T-helper 1 cell treated with Interleukin-12 subunit alpha and Interleukin-12 subunit beta and Interleukin-4 antibody, amounts not matched to agents 30 μg/mL and 1 μg/mL, for 36 hours (primary cell): Measurements from ENCODE around the gene PFDN1.

Experiments used
- H3K27ac Mint-ChIP-seq: one replicate; pipeline ENCODE4 v1.8.0; 2021; ENCODE audit warnings: mild to moderate bottlenecking, mixed read lengths
- H3K27me3 Mint-ChIP-seq: one replicate; pipeline ENCODE4 v1.8.0; 2021; ENCODE audit warnings: low read depth, mixed read lengths
- H3K36me3 Mint-ChIP-seq: one replicate; pipeline ENCODE4 v1.8.0; 2021; ENCODE audit warnings: low read depth, mixed read lengths
- H3K4me1 Mint-ChIP-seq: one replicate; pipeline ENCODE4 v1.8.0; 2021; ENCODE audit warnings: low read depth, mixed read lengths
- H3K4me3 Mint-ChIP-seq: one replicate; pipeline ENCODE4 v1.8.0; 2021; ENCODE audit warnings: mild to moderate bottlenecking, moderate library complexity, mixed read lengths
- H3K9me3 Mint-ChIP-seq: one replicate; pipeline ENCODE4 v1.8.0; 2021; ENCODE audit warnings: mixed read lengths

The PFDN1 gene

DNA sequence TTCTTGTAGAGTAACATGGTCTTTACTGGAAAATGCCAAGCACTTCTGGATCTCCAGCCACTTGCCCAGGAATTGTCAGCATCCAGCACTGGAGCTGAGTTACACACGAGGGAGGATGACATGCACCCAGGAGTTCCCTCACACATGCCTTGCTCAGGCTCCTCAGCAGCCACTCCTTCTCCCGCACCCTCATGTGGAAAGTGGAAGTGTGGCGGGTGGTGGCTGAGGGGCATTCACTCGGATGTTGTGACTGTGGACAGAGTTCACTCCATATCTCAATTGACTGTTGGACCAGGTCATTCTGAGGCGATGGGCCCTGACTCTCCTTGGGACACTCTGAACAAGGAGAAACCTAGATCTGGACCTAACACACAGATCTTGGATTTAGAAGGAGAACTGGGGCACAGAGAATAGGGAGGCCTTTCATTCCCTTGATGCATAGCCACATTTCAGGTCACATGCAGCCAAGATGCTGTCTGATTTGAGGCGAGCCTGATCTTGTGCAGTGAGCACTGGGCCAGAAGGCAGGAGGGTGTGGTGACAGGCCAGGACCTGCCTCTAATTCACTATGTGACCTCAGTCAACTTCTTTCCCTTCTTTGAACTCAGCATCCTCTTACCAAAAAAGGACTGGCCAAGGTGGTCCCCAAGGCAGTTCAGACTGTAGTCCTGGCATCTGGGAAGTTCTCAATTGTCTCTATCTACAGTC, 65.9 kb downstream of the PFDN1 start:
- Mint-ChIP-seq H3K27me3 (peaks cover 11% of the 10 kb centered on the region), H3K4me3 (no peak overlapping the region), H3K4me1 (no peaks in the 10 kb centered on the region), H3K27ac (no peak overlapping the region), H3K9me3 (no peaks in the 10 kb centered on the region), H3K36me3 (no peaks in the 10 kb centered on the region)

- H3K27ac Mint-ChIP-seq = no peak overlapping the region
- peaks cover 11% of the 10 kb centered on the region for H3K27me3 Mint-ChIP-seq
- H3K9me3 Mint-ChIP-seq = no peaks in the 10 kb centered on the region
- no peaks in the 10 kb centered on the region for H3K4me1 Mint-ChIP-seq
- H3K36me3 Mint-ChIP-seq = no peaks in the 10 kb centered on the region
- no peak overlapping the region for H3K4me3 Mint-ChIP-seq
Observed at GRCh38 chr5:140235791-140236551, 66.9 kb downstream of the PFDN1 start.

DNA sequence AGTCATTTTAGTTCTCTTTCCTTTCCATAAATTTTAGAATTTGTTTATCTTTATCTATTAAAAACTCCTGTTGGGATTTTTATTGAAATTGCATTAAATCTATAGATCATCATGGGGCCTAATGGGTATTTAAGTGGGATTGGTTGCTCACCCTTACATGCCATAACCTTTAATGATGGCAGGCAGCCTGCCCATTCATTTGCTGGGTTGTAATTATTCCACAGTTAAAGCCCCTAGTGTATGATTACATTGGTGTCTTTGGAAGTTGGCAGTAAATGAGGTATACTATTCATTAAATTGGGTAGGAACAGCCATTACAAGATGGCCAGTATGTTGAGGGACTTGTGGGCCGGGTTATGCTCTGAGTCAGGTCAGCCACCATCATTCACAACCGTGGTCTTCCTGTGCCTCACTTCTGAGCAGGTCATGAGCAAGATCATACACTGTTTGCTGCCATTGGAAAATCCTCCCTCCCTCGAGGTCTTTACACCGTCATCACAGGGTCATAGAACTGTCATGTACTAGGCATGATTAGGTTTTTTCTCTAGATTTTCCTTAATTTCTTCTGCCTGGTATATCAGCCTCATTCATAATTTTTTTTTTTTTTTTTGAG, 68.4 kb downstream of the PFDN1 start:
- no peaks in the 10 kb centered on the region for H3K36me3 Mint-ChIP-seq
- no peak overlapping the region for H3K27ac Mint-ChIP-seq

GRCh38 chr5:140232731-140233130, 70.2 kb downstream of the PFDN1 start:
- H3K27ac Mint-ChIP-seq = no peak overlapping the region
- no peaks in the 10 kb centered on the region for H3K36me3 Mint-ChIP-seq
- peaks cover 11% of the 10 kb centered on the region for H3K27me3 Mint-ChIP-seq
- no peaks in the 10 kb centered on the region for H3K4me1 Mint-ChIP-seq
- H3K9me3 Mint-ChIP-seq = no peaks in the 10 kb centered on the region
- H3K4me3 Mint-ChIP-seq = no peak overlapping the region

More for the DNA sequence above, 68.4 kb downstream of the PFDN1 start:
- no peak overlapping the region for H3K4me3 Mint-ChIP-seq
- no peaks in the 10 kb centered on the region for H3K4me1 Mint-ChIP-seq
- H3K27me3 Mint-ChIP-seq = peaks cover 11% of the 10 kb centered on the region
- no peaks in the 10 kb centered on the region for H3K9me3 Mint-ChIP-seq

DNA sequence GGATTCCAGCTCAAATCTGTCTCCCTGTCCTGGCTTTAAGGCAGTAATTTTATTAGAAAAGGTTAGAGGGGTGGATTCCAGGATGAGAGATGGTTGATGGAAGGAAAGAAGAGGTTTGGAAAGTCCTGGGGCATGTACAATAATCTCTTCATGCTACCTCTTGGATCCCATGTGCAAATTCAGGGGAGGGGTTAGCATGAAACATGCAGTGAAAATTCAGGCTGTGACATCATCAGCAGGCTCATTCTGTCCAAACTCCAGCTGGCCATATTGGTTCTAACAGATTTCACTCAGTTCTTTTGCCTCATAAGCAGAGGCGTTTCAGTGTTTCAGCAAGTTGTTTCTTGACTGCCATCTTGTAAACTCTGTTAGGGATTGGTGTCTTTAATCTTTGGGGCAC, 72.5 kb downstream of the PFDN1 start:
- H3K4me3 Mint-ChIP-seq = no peak overlapping the region
- H3K9me3 Mint-ChIP-seq = no peaks in the 10 kb centered on the region
- no peaks in the 10 kb centered on the region for H3K4me1 Mint-ChIP-seq
- peaks cover 11% of the 10 kb centered on the region for H3K27me3 Mint-ChIP-seq
- H3K36me3 Mint-ChIP-seq = no peaks in the 10 kb centered on the region
- no peak overlapping the region for H3K27ac Mint-ChIP-seq

DNA sequence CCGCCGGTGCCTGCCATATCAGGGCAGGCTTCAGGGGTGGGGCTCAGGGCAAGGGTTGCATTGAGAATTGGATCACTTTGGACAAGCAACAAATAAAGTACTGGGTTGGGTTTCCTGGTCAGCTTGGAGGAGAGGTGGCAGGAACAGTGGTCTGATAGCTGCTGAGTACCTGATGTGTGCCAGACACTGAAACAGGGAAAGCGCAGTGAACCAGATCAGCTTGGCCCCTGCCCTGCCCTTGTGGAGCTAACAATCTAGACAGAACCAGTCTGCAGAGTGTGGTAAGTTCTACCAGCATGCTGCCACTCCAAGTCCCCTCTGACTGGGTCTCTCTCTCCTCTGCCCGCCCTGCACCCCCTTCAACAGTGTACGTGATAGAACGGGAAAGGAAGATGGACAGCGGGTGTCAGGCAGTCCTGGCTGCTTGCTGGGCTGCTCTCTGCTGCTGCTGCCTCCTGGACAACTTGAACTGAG, 74.5 kb downstream of the PFDN1 start:
- Mint-ChIP-seq H3K27me3 (peaks cover 4% of the 10 kb centered on the region), H3K36me3 (no peaks in the 10 kb centered on the region), H3K4me1 (no peaks in the 10 kb centered on the region), H3K4me3 (no peak overlapping the region), H3K27ac (no peak overlapping the region), H3K9me3 (no peaks in the 10 kb centered on the region)

DNA sequence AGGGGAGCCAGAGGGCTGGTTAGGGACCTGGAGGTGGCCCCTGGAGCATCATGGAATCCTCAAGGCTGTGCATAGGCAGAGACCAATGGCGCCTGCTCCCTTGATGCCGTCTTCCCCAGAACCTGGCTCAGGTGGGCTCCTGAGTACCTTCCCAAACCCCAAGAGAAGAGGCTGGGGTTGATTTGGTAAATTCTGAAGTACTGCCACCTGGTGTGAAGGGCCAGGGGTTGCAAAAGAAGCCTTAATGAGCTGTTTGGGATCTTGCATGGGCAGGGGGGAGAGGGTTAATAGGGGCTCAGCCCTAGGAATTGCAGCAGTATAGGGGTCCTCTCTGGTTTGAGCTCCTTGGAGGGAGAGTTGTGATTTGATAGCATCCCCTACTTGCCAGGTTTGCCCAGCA, 75.9 kb downstream of the PFDN1 start:
- H3K36me3 Mint-ChIP-seq = no peaks in the 10 kb centered on the region
- H3K27ac Mint-ChIP-seq = no peak overlapping the region
- no peak overlapping the region for H3K4me3 Mint-ChIP-seq
- H3K9me3 Mint-ChIP-seq = no peaks in the 10 kb centered on the region
- peaks cover under 1% of the 10 kb centered on the region for H3K27me3 Mint-ChIP-seq
- H3K4me1 Mint-ChIP-seq = peaks cover 3% of the 10 kb centered on the region

- Mint-ChIP-seq H3K9me3 (no peaks in the 10 kb centered on the region), H3K27ac (no peak overlapping the region), H3K27me3 (no peaks in the 10 kb centered on the region), H3K4me3 (no peak overlapping the region), H3K36me3 (no peaks in the 10 kb centered on the region), H3K4me1 (peaks cover 13% of the 10 kb centered on the region)
Observed at GRCh38 chr5:140225396-140225795, 77.5 kb downstream of the PFDN1 start.

DNA sequence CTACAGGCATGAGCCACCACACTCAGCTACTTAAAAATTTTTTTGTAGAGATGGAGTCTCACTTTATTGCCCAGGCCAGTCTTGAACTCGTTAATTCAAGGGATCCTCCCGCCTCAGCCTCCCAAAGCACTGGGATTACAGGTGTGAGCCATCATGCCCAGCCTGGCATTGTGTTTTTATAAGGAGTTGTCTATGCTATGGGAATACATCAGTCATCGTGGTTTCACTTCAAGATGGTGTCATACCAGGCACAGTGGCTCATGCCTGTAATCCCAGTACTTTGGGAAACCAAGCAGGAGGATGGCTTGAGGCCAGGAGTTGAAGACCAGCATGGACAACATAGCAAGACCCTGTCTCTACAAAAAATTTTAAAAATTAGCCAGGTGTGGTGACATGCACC, 78.2 kb downstream of the PFDN1 start:
- Mint-ChIP-seq H3K27ac (no peak overlapping the region), H3K9me3 (no peaks in the 10 kb centered on the region), H3K27me3 (no peaks in the 10 kb centered on the region), H3K4me1 (peaks cover 18% of the 10 kb centered on the region), H3K4me3 (no peak overlapping the region), H3K36me3 (no peaks in the 10 kb centered on the region)

- Mint-ChIP-seq H3K27me3 (no peaks in the 10 kb centered on the region), H3K4me3 (no peak overlapping the region)
Observed at GRCh38 chr5:140223567-140223966, 79.3 kb downstream of the PFDN1 start.

DNA sequence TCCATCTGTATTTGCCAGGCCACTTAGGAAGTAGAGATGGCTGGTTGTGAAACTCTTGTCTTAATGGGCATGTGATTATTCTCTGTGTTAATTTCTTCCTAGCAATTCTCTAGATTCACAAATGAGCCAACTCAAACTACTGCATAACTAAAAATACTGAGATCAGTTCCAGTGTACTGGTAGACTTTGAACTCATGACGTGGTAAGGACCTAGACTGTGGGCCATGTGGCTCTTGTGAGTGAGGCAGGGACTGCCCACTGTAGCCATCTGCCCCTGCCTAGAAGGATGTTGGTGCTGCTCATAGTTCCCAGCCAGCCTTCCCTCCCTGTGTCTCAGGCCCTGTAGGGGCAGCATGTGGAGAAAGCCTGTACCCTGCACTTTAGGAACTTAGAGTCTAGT, 80.5 kb downstream of the PFDN1 start:
- H3K36me3 Mint-ChIP-seq = no peaks in the 10 kb centered on the region
- H3K4me1 Mint-ChIP-seq = peaks cover 18% of the 10 kb centered on the region
- H3K27ac Mint-ChIP-seq = no peak overlapping the region
- no peaks in the 10 kb centered on the region for H3K27me3 Mint-ChIP-seq
- no peaks in the 10 kb centered on the region for H3K9me3 Mint-ChIP-seq
- H3K4me3 Mint-ChIP-seq = no peak overlapping the region

More at GRCh38 chr5:140223567-140223966, 79.3 kb downstream of the PFDN1 start:
- no peaks in the 10 kb centered on the region for H3K9me3 Mint-ChIP-seq
- no peak overlapping the region for H3K27ac Mint-ChIP-seq
- H3K36me3 Mint-ChIP-seq = no peaks in the 10 kb centered on the region
- peaks cover 18% of the 10 kb centered on the region for H3K4me1 Mint-ChIP-seq

DNA sequence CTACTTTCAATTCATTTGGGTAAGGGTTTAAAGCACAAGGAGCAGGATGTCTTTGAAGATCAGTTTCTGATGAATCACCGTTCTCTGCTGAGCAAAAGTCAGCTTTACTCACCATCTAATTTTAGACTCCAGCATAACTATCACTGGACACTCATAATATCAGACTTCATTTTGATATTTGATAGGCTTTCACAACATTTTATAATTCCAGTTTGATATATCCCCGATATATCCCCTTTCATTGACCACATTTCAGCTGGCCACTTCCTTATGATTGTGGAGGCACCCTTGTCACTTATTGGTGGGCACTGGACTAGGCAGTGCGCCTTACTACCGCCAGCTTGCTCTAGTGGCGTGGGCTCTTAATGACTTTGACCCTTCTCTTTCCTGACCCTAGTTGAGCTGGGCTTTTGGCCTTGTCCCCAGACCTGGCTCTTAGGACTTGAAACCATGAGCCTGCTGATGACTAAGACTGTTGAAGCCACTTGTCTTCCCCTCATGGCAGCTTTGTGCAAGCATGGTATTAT, 81.1 kb downstream of the PFDN1 start:
- Mint-ChIP-seq H3K4me3 (no peak overlapping the region), H3K4me1 (peaks cover 18% of the 10 kb centered on the region), H3K9me3 (no peaks in the 10 kb centered on the region), H3K27me3 (no peaks in the 10 kb centered on the region), H3K27ac (no peak overlapping the region), H3K36me3 (no peaks in the 10 kb centered on the region)

GRCh38 chr5:140220698-140221064, 82.2 kb downstream of the PFDN1 start:
- peaks cover 18% of the 10 kb centered on the region for H3K4me1 Mint-ChIP-seq
- no peaks in the 10 kb centered on the region for H3K9me3 Mint-ChIP-seq
- no peak overlapping the region for H3K4me3 Mint-ChIP-seq
- no peaks in the 10 kb centered on the region for H3K36me3 Mint-ChIP-seq
- no peak overlapping the region for H3K27ac Mint-ChIP-seq
- H3K27me3 Mint-ChIP-seq = no peaks in the 10 kb centered on the region

GRCh38 chr5:140220032-140220697, 82.7 kb downstream of the PFDN1 start:
- peaks cover 18% of the 10 kb centered on the region for H3K4me1 Mint-ChIP-seq
- H3K9me3 Mint-ChIP-seq = no peaks in the 10 kb centered on the region
- H3K4me3 Mint-ChIP-seq = no peak overlapping the region
- H3K36me3 Mint-ChIP-seq = no peaks in the 10 kb centered on the region
- H3K27me3 Mint-ChIP-seq = no peaks in the 10 kb centered on the region
- H3K27ac Mint-ChIP-seq = peak overlapping the region; percentile 0
